ENCODE results near the gene USF3. TPM values are rescaled to one million over a fixed set of nuclear protein-coding genes. Genes with fewer than 3 reads are reported as not detected.

Gene USF3
- total and polyA plus RNA-seq, 9 of the 15 experiments (the other 6 are each of a cell fraction or from before 2014, with no cell fraction given): 1.4 to 6.9 (median 3.1) TPM

GRCh38 chr3:113602836-113603235 is 93.6 kb downstream of the USF3 start (continued):
- TF ChIP-seq, protein P1, sequence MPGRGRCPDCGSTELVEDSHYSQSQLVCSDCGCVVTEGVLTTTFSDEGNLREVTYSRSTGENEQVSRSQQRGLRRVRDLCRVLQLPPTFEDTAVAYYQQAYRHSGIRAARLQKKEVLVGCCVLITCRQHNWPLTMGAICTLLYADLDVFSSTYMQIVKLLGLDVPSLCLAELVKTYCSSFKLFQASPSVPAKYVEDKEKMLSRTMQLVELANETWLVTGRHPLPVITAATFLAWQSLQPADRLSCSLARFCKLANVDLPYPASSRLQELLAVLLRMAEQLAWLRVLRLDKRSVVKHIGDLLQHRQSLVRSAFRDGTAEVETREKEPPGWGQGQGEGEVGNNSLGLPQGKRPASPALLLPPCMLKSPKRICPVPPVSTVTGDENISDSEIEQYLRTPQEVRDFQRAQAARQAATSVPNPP (IDR thresholded peaks at IDR 0.05; ENCODE audit: borderline replicate concordance, insufficient read depth, insufficient read length): no peak
- TF ChIP-seq TOE1 (IDR thresholded peaks at IDR 0.05; ENCODE audit: borderline replicate concordance): no peak
- no peak for TF ChIP-seq TOE1 (CRISPR knock-in tag; IDR thresholded peaks at IDR 0.05; ENCODE audit: borderline replicate concordance, low read depth)

DNA sequence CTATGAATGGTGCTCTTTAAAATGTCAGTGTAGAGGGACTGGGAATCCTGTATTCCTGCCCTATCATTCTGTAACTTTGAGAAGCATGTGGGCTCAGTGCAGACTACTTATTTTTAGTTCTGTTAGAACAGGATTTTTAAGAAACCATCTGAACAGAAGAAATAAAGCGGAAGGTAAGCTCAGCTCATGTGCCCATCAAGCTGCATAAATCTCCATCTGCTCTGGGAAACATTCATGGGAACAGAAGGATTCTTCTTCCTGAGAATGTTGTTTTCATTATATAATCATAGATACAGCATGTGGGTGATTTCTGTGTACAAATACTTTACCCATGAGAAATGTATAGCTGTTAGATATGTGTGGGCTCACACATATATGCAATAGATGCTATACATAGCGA is 94.2 kb downstream of the USF3 start:
- DNase-seq (ENCODE audit: extremely low read depth in 1 of 4, low spot score in 3 of 4) (no peak), FAIRE-seq (no peak), ATAC-seq (no peak)
- Histone ChIP-seq H3K4me3 (no peak overlapping the region), H3K79me2 (ENCODE audit: control insufficient read depth, insufficient read depth, low read length) (no peaks in the 10 kb centered on the region), H3K27ac (ENCODE audit: extremely low read depth, low read depth, low read length) (no peak overlapping the region), H3K27me3 (ENCODE audit: control insufficient read depth in 2 of 2, insufficient read depth in 2 of 2, low read length in 2 of 2) (peaks cover 0 to 5% of the 10 kb centered on the region in 2 experiments; a peak in 3 of 5 replicates), H3K4me2 (ENCODE audit: insufficient read depth, low read length) (no peak overlapping the region), H3K36me3 (ENCODE audit: control insufficient read depth, insufficient read depth, low read length) (no peaks in the 10 kb centered on the region), H3K9me3 (replicated peaks; ENCODE audit: control insufficient read depth, insufficient read depth, low read depth, low read length) (no peaks in the 10 kb centered on the region), H4K20me1 (replicated peaks; ENCODE audit: control insufficient read depth, insufficient read depth, low read length) (no peaks in the 10 kb centered on the region), H3K4me1 (replicated peaks in 1 of 2; ENCODE audit: control insufficient read depth in 2 of 2, insufficient read depth in 2 of 2, low read length in 2 of 2) (no peaks in the 10 kb centered on the region), H3K9me1 (ENCODE audit: control insufficient read depth, insufficient read depth, low read length) (no peaks in the 10 kb centered on the region), H2AFZ (ENCODE audit: low read depth, low read length) (no peak overlapping the region), H3K9ac (ENCODE audit: insufficient read depth in 1 of 2, low read depth in 2 of 2, low read length in 2 of 2) (no peak overlapping the region)
- CTCF ChIA-PET (ENCODE audit: low intra/inter-chr PET ratio): no interaction called here
- intact Hi-C loops (cut with micrococcal nuclease): no loop called here
- POLR2A ChIA-PET: no interaction called here
- no TSS peak for BruUV-seq (replicated peaks)
- no peak for TF ChIP-seq CHD4 (IDR thresholded peaks at IDR 0.05; ENCODE audit: insufficient read depth, insufficient replicate concordance, low read depth, low read length, poor library complexity, severe bottlenecking)
- TF ChIP-seq, protein P2, sequence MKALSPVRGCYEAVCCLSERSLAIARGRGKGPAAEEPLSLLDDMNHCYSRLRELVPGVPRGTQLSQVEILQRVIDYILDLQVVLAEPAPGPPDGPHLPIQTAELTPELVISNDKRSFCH (CRISPR knock-in tag; IDR thresholded peaks at IDR 0.05): no peak
- TF ChIP-seq, protein P2 (tag; IDR thresholded peaks at IDR 0.05): no peak
- no peak for TF ChIP-seq RBM39 (optimal IDR thresholded peaks at IDR 0.05; ENCODE audit: low read depth, low read length)
- no peak for TF ChIP-seq GABPA (tag; conservative IDR thresholded peaks at IDR 0.05; ENCODE audit: low read depth)
- no peak for TF ChIP-seq DMBX1 (CRISPR knock-in tag; IDR thresholded peaks at IDR 0.05; ENCODE audit: borderline replicate concordance)
- no peak for TF ChIP-seq XRCC3 (IDR thresholded peaks at IDR 0.05)
- no peak for TF ChIP-seq HMG20B (CRISPR knock-in tag; IDR thresholded peaks at IDR 0.05)
- no peak for TF ChIP-seq ETV6 (IDR thresholded peaks at IDR 0.05; ENCODE audit: borderline replicate concordance in 1 of 2, low read depth in 2 of 2, low read length in 1 of 2)
- no peak for TF ChIP-seq ETV6 (CRISPR knock-in tag; IDR thresholded peaks at IDR 0.05; ENCODE audit: borderline replicate concordance)
- TF ChIP-seq SAFB2 (IDR thresholded peaks at IDR 0.05; ENCODE audit: borderline replicate concordance, low read depth, low read length, severe bottlenecking): no peak
- TF ChIP-seq MITF (IDR thresholded peaks at IDR 0.05): no peak
- no peak for TF ChIP-seq SPI1 (IDR thresholded peaks at IDR 0.05; ENCODE audit: borderline replicate concordance, low read depth, low read length)
- no peak for TF ChIP-seq OTX1 (CRISPR knock-in tag; IDR thresholded peaks at IDR 0.05)
- no peak for TF ChIP-seq CEBPB (tag; IDR thresholded peaks at IDR 0.05)
- in situ Hi-C loops (cut with MboI): loop anchor here (25.0 kb wide), 1 partner anchor 540 kb away; no protein-coding TSS in a partner anchor
- WGBS (ENCODE audit: insufficient coverage, low coverage, missing lambda C conversion rate): 0% methylated on average over 2 of the region's 2 CpGs
